ENCODE measurements around the gene TES.
"Not testable (repeated sequence)": the region's sequence is repeated elsewhere in the genome, so short reads cannot be mapped to it uniquely, and the experiment has no call there.

The TES gene

GRCh38 chr7:116240024-116240668, 29.8 kb downstream of the TES start:
- peaks cover 2 to 14% of the 10 kb centered on the region in 2 donors for H3K9me3 Mint-ChIP-seq
- no peak overlapping the region for H3K27ac Mint-ChIP-seq
- H3K4me1 Mint-ChIP-seq = peaks cover 29% of the 10 kb centered on the region
- no peak overlapping the region for H3K4me3 Mint-ChIP-seq
- no peak for ATAC-seq
- H3K27me3 Mint-ChIP-seq = no peaks in the 10 kb centered on the region
- DNase-seq = no peak

- H3K9me3 Mint-ChIP-seq = peaks cover 5 to 19% of the 10 kb centered on the region in 2 donors
- no peak for DNase-seq
- no peak overlapping the region for H3K27ac Mint-ChIP-seq
- ATAC-seq = no peak
- H3K4me1 Mint-ChIP-seq = peaks cover 40% of the 10 kb centered on the region
- H3K27me3 Mint-ChIP-seq = no peaks in the 10 kb centered on the region
- H3K4me3 Mint-ChIP-seq = no peak overlapping the region
These were observed 31.0 kb downstream of the TES start for GRCh38 chr7:116241291-116241690.

- peaks cover 5 to 19% of the 10 kb centered on the region in 2 donors for H3K9me3 Mint-ChIP-seq
- no peak overlapping the region for H3K4me3 Mint-ChIP-seq
- H3K27me3 Mint-ChIP-seq = no peaks in the 10 kb centered on the region
- DNase-seq (no peak), ATAC-seq (no peak)
- peaks cover 40% of the 10 kb centered on the region for H3K4me1 Mint-ChIP-seq
- no peak overlapping the region for H3K27ac Mint-ChIP-seq
These were observed 31.8 kb downstream of the TES start for GRCh38 chr7:116242178-116242577.

- Mint-ChIP-seq H3K4me1 (peaks cover 34% of the 10 kb centered on the region), H3K27me3 (no peaks in the 10 kb centered on the region), H3K27ac (no peak overlapping the region), H3K9me3 (peaks cover 5 to 19% of the 10 kb centered on the region in 2 donors), H3K4me3 (no peak overlapping the region)
- no peak for DNase-seq
- no peak for ATAC-seq
These were observed 32.4 kb downstream of the TES start for GRCh38 chr7:116242759-116243158.

- H3K27ac Mint-ChIP-seq, DNase-seq, ATAC-seq, H3K27me3 Mint-ChIP-seq, H3K4me3 Mint-ChIP-seq: not testable (repeated sequence)
- H3K4me1 Mint-ChIP-seq = peaks cover 23% of the 10 kb centered on the region
- peaks cover 5 to 19% of the 10 kb centered on the region in 2 donors for H3K9me3 Mint-ChIP-seq
These were observed 34.5 kb downstream of the TES start for GRCh38 chr7:116244803-116245202.

GRCh38 chr7:116246357-116246756, 36.0 kb downstream of the TES start:
- ATAC-seq (no peak), DNase-seq (no peak)
- peaks cover 5 to 19% of the 10 kb centered on the region in 2 donors for H3K9me3 Mint-ChIP-seq
- H3K27ac Mint-ChIP-seq = no peak overlapping the region
- no peak overlapping the region for H3K4me3 Mint-ChIP-seq
- no peaks in the 10 kb centered on the region for H3K27me3 Mint-ChIP-seq
- peaks cover 23% of the 10 kb centered on the region for H3K4me1 Mint-ChIP-seq

GRCh38 chr7:116249969-116250553, 39.7 kb downstream of the TES start:
- Mint-ChIP-seq H3K4me3 (no peak overlapping the region), H3K4me1 (peaks cover 22% of the 10 kb centered on the region), H3K27me3 (no peaks in the 10 kb centered on the region), H3K27ac (peak overlapping the region in 1 of 2 donors; percentile 2), H3K9me3 (peaks cover 4 to 6% of the 10 kb centered on the region in 2 donors)
- DNase-seq (no peak), ATAC-seq (peak; percentile 59)

GRCh38 chr7:116251675-116252074, 41.3 kb downstream of the TES start:
- Mint-ChIP-seq H3K4me1 (peaks cover 7% of the 10 kb centered on the region), H3K27ac (peak overlapping the region; percentile 35 to 55), H3K9me3 (no peaks in the 10 kb centered on the region), H3K4me3 (no peak overlapping the region), H3K27me3 (no peaks in the 10 kb centered on the region)
- no peak for ATAC-seq
- DNase-seq = no peak

GRCh38 chr7:116252249-116252648, 41.9 kb downstream of the TES start:
- ATAC-seq (no peak), DNase-seq (no peak)
- H3K4me1 Mint-ChIP-seq = peaks cover 7% of the 10 kb centered on the region
- no peak overlapping the region for H3K4me3 Mint-ChIP-seq
- no peaks in the 10 kb centered on the region for H3K27me3 Mint-ChIP-seq
- H3K9me3 Mint-ChIP-seq = no peaks in the 10 kb centered on the region
- H3K27ac Mint-ChIP-seq = peak overlapping the region in 1 of 2 donors; percentile 35

- Mint-ChIP-seq H3K27ac (peak overlapping the region in 1 of 2 donors; percentile 48), H3K27me3 (no peaks in the 10 kb centered on the region), H3K4me1 (peaks cover 12% of the 10 kb centered on the region), H3K4me3 (no peak overlapping the region), H3K9me3 (no peaks in the 10 kb centered on the region)
- DNase-seq = no peak
- no peak for ATAC-seq
These were observed 46.8 kb downstream of the TES start for GRCh38 chr7:116257156-116257555.

GRCh38 chr7:116258734-116259133, 48.4 kb downstream of the TES start:
- H3K4me1 Mint-ChIP-seq = peaks cover 12% of the 10 kb centered on the region
- ATAC-seq (no peak), DNase-seq (peak; percentile 15 to 22)
- H3K27me3 Mint-ChIP-seq = no peaks in the 10 kb centered on the region
- no peak overlapping the region for H3K27ac Mint-ChIP-seq
- no peak overlapping the region for H3K4me3 Mint-ChIP-seq
- no peaks in the 10 kb centered on the region for H3K9me3 Mint-ChIP-seq

- H3K4me3 Mint-ChIP-seq = no peak overlapping the region
These were observed 49.0 kb downstream of the TES start for GRCh38 chr7:116259156-116259870.

GRCh38 chr7:116259871-116260440, 49.6 kb downstream of the TES start:
- H3K27ac Mint-ChIP-seq = no peak overlapping the region
- H3K27me3 Mint-ChIP-seq = no peaks in the 10 kb centered on the region
- DNase-seq (no peak), ATAC-seq (no peak)
- H3K4me1 Mint-ChIP-seq = peaks cover 7% of the 10 kb centered on the region
- no peak overlapping the region for H3K4me3 Mint-ChIP-seq
- no peaks in the 10 kb centered on the region for H3K9me3 Mint-ChIP-seq

More at GRCh38 chr7:116259156-116259870, 49.0 kb downstream of the TES start:
- H3K9me3 Mint-ChIP-seq = no peaks in the 10 kb centered on the region
- no peak overlapping the region for H3K27ac Mint-ChIP-seq
- no peaks in the 10 kb centered on the region for H3K27me3 Mint-ChIP-seq
- ATAC-seq (no peak), DNase-seq (no peak)
- peaks cover 12% of the 10 kb centered on the region for H3K4me1 Mint-ChIP-seq

- Mint-ChIP-seq H3K4me1 (peaks cover 5% of the 10 kb centered on the region), H3K4me3 (no peak overlapping the region), H3K27me3 (peaks cover 14% of the 10 kb centered on the region), H3K9me3 (no peaks in the 10 kb centered on the region), H3K27ac (no peak overlapping the region)
- peak; percentile 26 for ATAC-seq
- no peak for DNase-seq
These were observed 51.6 kb downstream of the TES start for GRCh38 chr7:116261904-116262303.

- no peaks in the 10 kb centered on the region for H3K9me3 Mint-ChIP-seq
- no peak for ATAC-seq
- peaks cover 22% of the 10 kb centered on the region for H3K27me3 Mint-ChIP-seq
- H3K4me3 Mint-ChIP-seq = no peak overlapping the region
- no peak overlapping the region for H3K27ac Mint-ChIP-seq
- H3K4me1 Mint-ChIP-seq = no peaks in the 10 kb centered on the region
- no peak for DNase-seq
These were observed 55.5 kb downstream of the TES start for GRCh38 chr7:116265881-116266280.

GRCh38 chr7:116269466-116269865, 59.1 kb downstream of the TES start:
- ATAC-seq (no peak), DNase-seq (no peak)
- H3K9me3 Mint-ChIP-seq = no peaks in the 10 kb centered on the region

More at GRCh38 chr7:116269466-116269865, 59.1 kb downstream of the TES start:
- Mint-ChIP-seq H3K4me3 (no peak overlapping the region), H3K4me1 (no peaks in the 10 kb centered on the region), H3K27ac (no peak overlapping the region), H3K27me3 (peaks cover 22% of the 10 kb centered on the region)
